Femur (tissue), 1 donor: ENCODE data around the gene FLVCR1.
A peak's percentile ranks its signal among the peaks of the same experiment; 100 is the strongest.

Source experiments
- DNase-seq: peaks from one replicate; pipeline ENCODE4 v3.0.0-alpha.2; 2017

FLVCR1 gene

DNA sequence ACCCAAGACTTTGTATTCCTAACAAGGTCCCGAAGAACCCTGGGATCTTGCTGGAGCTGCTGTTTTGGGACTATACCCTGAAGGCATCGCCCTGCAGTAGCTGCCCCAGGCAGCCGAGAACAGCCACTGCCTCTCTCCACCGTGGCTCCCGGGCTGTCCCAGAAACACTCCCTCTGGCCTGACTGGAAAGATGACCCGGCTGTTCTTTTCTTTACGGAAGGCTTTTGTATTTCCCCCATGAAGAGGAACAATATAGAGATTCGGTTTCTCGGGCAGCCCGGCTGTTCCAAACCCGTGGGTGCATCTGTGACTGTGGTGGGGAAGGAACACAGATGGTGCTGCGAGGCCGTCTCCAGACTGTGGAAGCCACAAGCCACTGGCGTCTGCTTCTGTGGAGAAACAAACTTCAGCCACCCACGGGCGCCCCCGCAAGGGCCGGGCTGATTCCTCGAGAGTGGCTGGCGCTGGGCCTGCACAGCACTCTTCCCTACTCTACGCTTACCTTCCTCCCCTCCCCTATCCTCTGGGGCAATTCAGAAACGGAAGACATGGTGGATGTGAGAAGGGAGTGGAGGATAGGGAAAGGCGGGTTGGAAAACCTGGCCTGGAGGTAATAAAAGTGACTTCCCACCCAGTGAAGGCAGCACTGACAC lies 58.5 kb downstream of the FLVCR1 start:
- DNase-seq = peak; percentile 56

DNA sequence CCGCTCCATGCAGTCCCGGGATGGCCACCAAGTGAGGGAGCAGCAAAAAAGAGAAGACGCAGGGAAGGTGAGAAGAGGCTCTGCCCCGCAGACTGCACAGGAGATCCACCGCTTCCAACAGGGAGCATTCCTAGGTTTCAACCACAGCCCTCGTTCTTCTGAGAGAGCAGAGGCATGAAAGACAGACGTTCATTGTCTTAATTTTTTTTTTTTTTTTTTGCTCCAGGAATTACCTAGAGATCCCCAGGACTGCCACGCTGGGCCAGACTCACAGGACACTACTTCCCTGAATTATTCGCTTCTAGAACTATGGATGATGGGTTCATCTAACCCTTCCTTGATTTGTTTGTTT lies 59.0 kb downstream of the FLVCR1 start:
- DNase-seq = no peak

DNA sequence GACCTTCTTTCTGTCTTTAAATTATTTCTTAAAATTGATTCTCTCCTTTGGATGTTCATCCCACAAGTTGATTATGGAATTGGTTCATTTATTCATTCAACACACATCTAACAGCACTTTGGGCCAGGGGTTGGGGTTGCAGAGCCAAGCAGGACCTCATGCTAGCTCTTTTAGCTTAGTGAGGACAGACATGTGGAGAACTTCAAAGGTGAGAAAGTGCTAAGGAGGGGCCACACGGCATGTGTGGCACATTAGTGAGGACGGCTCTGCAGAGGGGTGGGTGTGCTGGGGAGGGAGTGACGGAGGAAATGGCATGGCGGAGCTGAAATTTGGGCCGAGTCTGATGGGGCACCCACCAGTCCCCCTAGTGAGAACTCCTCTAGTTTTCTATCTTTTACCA lies 59.8 kb downstream of the FLVCR1 start:
- DNase-seq = no peak

DNA sequence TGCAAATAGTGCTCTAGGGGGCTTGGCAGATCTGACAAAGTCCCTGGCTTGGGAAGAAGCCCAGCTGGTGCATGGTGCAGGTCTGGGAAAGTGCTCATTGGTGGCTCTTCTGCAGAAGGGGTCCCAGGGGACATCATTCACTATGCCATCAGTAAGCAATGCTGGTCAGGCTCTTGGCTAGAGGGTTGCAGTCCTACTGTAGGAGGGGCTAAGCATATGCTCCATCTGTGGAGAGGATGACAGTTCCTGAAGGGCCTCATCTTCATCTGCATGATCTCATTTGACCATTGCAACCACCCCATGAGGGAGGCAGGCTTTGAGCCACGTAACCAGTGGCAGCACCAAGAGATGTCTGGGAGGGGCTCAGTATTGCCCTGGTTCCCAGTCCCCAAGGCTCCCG lies 60.7 kb downstream of the FLVCR1 start:
- DNase-seq = no peak

DNA sequence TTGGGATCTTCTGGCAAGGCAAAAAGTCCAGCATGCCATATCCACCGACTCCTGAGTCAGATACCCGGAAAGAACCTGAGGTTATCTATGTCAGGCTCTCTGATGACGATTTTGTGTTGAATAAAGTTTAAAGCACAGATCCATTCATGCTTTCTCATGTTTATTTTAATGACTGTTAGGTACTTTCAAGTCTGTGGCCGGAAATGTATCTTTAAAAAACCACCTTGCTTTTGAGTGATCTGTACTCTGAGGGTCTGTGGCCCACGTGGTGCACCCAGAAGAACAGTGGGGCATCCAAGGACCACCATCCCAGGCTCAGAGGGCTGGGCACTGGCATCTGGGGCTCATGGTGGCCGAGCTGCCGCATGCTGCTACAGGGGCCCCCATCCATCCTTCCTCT lies 62.2 kb downstream of the FLVCR1 start:
- DNase-seq = no peak

DNA sequence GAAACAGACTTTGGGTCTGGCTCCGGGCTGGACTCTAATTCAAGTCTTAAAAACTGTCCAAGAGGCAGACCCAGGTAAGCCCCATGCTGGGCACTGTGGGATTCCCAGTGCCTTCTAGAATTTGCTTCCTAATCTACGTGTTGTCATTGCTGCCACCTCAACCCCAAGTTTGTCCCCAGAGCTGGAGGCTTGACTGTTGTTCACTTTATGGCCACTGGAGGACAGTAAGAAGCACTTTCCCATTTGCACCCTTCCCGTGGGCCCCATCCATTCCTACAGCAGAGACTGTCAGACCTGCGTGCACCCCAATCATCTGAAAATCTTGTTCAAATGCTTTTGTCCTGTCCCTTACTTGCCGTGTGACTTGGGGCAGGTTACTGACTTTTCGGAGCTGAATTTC lies 62.8 kb downstream of the FLVCR1 start:
- no peak for DNase-seq

DNA sequence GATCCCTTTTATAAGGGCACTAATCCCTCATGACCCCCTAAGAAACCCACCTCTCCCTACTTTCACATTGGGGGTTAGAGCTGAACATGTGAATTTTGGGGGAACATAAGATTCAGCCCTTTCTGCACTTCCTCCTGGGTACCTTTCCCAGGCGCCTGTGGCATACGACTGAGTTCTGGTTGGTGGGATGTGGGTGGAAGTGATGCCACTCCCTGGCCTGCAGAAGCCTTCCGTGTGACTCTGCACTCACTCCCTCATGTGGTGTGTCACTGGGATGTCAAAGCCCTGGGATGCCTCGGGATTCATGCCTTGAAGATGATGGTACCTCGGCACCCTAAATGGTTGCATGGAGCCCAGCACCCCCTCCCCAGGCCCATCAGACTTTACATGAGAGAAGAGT lies 63.9 kb downstream of the FLVCR1 start:
- no peak for DNase-seq

DNA sequence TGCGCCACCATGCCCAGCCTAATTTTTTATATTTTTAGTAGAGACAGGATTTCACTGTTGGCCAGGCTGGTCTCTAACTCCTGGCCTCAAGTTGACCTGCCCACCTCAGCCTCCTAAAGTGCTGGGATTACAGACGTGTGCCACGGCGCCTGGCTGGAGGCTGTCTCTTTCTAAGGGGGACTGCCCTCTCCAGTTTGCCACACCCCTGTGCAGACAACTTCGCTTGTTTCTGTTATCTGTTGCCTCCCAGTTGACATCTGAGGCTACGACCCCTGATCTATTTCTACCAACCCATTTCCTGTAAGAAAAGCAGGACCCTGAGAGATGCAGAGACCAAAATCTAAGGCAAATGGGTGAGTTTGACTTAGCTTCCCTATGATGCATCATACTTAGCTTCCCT lies 68.3 kb downstream of the FLVCR1 start:
- DNase-seq = no peak

DNA sequence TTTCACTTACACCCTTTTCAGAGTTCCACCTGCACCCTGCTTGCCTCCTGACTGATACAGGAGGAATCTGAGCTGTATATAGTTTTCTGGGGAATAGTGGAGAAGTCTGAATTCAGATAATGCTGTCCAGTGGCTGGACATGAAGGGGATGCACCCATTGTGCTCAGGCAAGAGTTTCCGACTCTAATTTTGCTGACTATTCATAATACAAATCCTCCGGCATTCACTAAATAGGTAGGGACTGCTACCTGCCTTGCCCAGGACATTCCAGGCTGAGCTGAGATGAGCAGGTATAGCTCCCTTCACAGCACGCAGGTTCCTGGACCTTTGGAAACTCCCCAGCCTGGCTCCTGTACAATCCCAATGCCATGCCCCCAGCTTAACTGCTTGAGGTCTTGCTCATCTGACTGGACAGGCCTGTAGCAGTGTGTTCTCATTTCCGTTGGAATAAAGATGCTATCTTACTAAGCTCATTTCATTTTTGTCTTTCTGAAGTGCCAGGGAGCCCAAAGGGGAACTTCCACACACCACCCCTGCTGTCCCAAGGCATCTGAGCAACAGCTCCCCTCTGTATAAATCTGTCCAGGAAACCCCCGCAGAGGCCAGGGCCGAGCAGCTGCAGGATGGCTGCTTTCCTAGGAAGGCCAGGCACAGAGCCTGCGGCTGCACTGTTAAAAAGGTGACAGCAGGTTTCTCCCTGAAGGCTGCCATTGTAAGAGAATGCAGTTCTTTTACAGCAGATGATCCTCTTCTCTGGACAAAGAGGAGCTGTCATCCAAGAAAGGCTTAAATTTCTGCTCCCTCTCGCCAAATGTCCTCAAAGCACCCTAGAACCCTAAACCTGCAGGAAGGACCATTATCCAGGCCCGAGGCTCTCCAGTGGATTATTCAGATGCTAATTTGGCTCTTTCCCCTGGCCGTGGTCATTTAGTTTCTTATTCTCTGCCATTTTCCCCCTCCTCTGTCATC lies 70.5 kb downstream of the FLVCR1 start:
- DNase-seq = peak; percentile 52

DNA sequence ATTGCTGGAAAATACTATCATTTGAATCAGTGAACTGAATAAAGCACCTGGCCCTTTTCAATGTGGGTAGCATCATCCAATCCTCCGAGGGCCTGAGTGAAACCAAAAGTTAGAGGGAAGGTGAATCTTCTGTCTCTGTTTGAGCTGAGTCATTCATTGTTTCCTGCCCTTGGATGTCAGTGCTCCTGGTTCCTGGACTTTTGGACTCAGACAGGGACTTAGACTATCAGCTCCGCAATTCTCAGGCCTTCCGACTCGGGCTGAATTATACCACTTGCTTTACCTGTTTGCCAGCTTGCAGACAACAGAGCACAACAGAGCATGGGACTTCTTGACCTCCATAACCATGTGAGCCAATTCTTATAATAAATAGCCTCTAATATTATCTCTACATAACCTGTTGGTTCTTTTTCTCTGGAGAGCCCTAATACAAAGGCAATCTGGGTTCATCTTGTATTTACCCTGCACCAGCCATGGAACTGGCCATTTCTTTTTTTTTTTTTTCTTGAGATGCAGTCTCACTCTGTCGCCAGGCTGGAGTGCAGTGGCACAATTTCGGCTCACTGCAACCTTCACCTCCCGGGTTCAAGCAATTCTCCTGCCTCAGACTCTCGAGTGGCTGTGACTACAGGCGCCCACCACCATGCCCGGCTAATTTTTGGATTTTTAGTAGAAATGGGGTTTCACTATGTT lies 73.1 kb downstream of the FLVCR1 start:
- no peak for DNase-seq

DNA sequence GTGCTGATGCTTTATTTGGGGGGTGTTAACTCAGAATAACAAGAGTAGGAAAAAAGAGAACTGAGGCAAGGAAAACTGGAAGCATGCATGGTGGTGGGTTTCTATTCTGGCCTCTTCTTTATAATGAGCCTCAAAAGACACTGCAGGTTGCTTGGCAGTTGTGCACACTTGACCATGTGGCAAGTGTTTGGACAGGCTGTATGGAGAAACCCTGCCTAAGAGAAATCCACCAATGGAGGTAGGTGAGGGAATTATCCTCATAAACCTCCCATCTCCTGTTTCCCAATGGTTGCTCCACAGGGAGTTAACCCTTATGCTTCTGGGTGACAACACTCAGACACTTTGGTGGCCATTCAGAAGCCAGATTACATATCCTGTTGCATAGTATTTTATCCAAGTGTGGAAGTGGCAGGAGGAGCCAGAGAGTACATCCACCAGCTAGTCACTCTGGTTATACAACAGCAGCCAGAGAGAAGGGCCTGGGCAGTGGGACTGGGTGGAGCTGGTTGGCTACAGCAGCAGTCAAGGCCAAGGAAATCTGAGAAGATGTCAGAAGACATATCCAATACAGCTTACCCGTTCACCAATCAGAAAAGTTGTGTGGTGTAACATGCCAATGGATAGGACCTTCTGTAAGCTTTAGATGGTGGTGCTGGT lies 75.9 kb downstream of the FLVCR1 start:
- no peak for DNase-seq

DNA sequence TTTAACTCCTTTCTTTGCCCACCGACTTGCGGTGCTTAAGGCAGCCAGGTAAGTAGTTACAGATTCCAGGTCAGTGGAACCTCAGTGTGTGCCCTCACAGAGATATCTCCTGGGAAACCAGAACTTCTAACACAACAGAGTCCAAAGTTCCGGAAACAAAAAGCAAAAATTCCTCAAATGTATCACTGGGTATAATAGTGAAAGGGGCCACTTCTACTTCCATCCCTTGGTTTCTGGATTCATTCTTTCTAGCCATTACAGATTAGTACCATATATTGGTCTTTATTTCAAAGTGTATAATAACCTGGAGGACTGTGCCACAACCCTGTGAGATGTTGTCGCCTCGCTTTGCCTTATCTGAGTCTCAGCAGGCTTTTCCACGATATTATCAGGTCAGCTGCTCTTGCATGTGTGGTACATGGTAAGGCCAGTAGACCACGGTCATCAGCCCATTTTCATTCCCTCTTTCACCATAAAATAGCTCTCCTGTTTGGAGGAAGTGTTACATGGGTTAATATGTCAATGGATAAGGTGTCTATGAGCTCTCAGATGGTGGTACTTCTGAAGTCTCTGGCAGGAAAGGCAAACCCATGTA lies 77.4 kb downstream of the FLVCR1 start:
- no peak for DNase-seq

DNA sequence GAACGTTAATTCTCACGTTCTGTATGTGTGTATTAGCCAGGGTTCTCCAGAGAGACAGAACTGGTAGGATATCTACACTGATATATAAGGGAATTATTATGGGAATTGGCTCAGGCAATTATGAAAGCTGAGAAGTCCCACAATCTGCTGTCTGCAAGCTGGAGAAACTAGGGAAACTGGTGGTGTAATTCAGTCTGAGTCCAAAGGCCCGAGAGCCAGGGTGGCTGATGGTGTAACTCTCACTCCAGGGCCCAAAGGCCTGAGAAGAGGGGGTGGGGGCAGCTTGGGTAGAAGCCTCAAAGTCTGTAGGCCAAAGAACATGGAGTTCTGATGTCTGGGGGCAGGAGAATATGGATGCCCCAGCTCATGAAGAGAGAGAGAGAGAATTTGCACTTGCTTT lies 79.0 kb downstream of the FLVCR1 start:
- no peak for DNase-seq

DNA sequence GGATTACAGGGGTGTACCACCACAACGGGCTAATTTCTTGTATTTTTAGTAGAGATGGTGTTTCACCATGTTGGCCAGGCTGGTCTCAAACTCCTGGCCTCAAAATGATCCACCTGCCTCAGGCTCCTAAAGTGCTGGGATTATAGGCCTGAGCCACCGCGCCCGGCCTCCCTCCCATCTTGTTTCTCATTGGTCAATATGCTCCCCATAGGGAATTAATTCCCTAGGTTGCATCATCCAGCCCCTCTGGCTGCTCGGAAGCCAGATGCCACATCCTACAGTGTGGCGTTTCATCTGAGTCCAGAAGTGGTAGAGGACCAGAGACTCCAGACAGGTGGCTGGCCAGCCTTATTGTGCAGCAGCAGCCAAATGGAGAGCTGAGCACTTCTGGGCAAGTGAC lies 80.8 kb downstream of the FLVCR1 start:
- no peak for DNase-seq

DNA sequence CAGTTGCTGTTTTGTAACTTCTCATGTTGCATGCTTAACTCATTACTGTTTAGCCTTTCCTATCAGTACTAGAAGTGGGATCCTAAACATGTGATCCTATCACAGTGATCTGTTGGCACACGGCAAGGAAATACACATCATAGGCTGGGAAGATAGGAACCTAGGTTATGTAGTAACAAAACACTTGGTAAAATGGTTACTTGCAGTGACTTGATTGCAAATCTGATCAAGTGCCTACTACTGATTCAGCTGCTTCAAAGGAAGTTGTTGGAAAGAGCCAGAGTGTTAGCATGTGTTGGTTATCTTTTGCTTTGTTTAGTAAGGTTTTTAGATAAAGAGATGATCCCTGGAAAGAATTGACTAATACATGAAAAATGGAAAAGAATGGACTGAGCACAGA lies 83.4 kb downstream of the FLVCR1 start:
- no peak for DNase-seq

DNA sequence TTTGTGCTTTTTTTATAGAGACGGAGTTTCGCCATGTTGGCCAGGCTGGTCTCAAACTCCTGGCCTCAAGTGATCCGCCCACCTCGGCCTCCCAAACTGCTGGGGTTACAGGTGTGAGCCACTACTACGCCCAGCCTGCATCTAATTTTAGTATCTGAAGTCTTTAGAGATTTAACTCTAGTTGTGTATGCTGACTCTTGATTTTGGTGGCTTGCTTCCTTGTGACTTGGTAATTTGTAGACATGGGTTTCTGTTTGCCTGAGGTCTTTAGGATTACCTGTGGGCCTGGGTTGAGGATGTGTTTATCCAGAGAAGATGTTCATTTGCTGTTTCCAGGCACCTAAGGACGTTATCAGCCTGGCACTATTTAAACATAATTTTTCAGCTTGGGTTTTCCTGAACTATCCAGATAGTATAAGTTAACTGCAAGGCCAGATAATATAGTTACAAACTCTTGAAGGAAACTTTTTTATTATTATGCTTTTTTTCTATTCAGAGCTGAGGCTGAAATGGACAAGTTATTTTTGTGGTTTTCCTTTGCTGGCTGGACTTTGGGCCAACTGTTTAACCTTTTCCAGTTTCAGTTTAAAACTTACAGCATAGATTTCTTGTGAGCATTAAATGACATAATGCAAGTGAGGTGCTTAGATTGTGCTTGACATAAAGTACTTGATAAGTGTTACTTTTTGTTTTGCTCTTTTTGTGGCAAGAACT lies 84.8 kb downstream of the FLVCR1 start:
- DNase-seq = no peak

DNA sequence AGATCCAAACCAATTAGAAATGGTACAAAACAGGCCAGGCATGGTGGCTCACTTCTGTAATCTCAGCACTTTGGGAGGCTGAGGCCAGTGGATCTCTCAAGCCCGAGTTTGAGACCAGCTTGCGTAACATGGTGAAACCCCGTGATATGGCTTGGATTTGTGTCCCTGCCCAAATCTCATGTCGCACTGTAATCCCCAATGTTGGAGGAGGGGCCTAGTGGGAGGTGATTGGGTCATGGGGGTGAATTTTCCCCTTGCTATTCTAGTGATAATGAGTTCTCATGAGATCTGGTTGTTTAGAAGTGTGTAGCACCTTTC lies 85.3 kb downstream of the FLVCR1 start:
- DNase-seq = no peak

DNA sequence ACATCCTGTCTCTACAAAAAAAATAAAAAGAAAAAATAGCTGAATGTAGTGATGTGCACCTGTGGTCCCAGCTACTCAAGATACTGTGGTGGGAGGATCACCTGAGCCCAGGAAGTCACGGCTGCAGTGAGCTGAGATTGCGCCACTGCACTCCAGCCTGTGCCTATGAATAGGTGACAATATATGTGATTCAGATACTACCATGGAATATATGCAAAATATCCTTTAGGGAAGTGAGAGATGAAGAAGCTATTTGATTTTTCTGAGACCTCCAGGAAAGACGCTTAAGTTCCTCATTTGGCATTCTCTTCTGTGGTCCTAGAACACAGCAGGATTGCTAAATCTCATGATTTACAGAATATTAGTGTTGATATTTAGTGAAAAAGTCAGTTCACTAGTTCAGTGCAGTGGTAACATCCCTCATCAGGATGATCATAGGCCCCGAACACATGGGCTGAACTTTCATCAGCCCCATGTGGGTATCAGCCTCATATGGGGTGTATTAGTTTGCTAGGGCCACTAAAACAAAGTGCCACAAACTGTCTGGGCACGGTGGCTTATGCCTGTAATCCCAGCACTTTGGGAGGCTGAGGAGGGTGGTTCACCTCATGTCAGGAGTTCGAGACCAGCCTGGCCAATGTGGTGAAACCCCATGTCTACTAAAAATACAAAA lies 86.3 kb downstream of the FLVCR1 start:
- no peak for DNase-seq

DNA sequence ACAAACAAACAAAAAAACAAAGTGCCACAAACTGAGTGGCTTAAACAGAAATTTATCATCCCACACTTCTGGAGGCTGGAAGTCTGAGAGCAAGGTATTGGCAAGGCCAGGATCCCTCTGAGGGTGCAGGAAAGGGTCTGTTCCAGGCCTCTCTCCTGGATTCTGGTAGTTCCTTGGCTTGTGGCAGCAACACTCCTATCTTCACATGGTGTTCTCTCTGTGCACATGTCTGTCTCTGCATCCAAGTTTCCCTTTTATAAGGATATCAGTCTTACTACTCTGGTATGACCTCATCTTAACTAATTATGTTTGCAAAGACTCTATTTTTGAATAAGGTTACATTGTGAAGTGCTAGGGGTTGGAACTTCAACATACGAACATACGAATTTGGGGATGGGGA lies 87.0 kb downstream of the FLVCR1 start:
- no peak for DNase-seq

DNA sequence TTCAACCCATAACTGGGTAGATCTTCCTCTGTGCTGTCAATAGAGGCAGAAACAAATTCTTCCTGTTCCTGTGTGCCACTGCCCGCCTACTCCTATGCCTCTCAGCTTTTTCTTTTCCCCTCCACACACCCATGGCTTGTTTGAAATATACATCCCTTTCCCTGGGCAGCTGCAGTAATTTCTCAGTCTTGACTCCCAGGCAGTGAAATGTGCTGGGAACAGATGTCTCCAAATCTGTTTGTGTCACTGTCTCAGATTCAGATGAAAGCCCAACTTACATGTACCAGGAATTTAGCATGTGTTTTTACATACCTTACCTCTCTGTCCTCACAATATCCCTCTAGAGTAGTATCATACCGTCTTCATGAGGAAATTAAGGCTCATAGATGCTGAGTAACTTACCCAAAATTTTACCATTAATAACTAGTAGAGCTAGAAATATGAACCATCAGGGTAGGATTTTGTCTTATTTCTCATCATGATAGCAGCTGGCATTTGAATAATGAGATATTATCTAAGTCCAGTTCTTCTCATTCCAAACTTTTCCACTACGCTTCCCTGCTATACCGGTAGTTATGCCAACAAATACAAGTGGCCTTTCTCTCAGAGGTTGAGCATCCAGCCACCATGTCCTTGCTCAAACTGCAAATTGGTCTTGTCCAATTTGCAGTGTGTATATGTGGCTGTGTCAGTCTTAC lies 87.5 kb downstream of the FLVCR1 start:
- no peak for DNase-seq

DNA sequence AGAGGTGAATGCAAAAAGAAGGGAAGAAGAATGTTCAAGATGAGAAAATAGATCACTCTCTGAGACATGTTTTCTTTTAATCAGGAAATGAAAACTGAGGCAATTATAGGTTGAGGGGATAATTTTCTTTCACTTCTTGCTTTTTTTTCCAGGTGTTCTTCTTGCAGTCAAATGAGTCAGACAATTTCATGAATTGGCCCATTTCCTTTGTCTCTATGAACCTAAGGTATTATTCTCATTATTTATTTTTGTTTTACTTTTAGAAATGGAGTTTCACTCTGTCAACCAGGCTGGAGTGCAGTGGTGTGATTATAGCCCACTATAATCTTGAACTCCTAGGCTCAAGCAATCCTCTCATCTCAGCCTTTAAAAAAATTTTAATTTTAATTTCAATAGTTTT lies 88.8 kb downstream of the FLVCR1 start:
- no peak for DNase-seq
